ENCODE measurements around the gene NRAP.

The NRAP gene, protein sequence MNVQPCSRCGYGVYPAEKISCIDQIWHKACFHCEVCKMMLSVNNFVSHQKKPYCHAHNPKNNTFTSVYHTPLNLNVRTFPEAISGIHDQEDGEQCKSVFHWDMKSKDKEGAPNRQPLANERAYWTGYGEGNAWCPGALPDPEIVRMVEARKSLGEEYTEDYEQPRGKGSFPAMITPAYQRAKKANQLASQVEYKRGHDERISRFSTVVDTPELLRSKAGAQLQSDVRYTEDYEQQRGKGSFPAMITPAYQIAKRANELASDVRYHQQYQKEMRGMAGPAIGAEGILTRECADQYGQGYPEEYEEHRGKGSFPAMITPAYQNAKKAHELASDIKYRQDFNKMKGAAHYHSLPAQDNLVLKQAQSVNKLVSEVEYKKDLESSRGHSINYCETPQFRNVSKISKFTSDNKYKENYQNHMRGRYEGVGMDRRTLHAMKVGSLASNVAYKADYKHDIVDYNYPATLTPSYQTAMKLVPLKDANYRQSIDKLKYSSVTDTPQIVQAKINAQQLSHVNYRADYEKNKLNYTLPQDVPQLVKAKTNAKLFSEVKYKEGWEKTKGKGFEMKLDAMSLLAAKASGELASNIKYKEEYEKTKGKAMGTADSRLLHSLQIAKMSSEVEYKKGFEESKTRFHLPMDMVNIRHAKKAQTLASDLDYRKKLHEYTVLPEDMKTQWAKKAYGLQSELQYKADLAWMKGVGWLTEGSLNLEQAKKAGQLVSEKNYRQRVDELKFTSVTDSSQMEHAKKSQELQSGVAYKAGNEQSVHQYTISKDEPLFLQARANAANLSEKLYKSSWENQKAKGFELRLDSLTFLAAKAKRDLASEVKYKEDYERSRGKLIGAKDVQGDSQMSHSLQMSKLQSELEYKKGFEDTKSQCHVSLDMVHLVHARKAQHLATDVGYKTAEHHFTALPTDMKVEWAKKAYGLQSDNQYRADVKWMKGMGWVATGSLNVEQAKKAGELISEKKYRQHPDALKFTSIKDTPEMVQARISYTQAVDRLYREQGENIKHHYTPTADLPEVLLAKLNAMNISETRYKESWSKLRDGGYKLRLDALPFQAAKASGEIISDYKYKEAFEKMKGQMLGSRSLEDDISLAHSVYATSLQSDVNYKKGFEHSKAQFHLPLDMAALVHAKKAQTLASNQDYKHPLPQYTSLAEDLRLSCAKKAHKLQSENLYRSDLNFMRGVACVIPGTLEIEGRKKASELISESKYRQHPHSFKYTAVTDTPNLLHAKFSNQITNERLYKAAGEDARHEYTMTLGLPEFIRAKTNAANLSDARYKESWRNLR (N-terminal part only)

DNA sequence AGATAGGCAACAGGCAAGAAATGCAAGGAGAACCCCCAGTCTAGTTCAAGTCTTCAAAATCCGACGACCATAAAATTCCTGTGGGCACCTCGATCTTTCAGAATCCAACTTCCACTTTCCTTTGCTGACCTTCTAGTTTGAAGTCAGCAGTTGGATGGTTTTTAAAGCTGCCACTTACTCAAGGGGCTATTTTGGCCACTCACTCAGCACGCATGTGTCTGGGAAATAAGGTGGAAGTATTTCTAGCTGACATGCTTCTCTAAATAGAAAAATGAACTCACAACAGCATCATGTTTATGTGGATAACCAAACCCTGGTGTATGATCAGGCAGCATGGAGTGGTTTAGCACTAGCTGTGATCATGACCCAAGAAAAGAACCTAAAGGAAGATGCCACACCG is at the start of gene NRAP:
Gene NRAP (minus strand): TSS at position 134 of the 400 bp plus-strand sequence. CDS start 159 bp downstream, outside the sequence.
- no peak for DNase-seq

DNA sequence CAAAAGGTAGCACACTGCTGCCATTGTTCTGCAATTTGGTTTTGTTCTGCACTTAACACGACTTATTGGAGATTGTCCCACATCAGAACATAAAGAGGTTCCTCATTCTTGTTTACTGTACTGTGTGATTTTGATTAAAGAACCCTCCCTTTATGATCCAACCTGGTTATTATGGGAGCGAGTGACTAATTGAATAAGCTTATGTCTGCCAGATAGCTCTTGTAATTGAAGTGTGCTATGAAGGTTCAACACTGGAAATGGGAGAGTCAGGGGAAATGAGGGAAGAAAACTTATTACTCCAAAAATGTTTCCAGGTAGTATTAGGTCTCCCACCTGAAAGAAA is 49.8 kb upstream of the NRAP start:
- DNase-seq, result no peak

DNA sequence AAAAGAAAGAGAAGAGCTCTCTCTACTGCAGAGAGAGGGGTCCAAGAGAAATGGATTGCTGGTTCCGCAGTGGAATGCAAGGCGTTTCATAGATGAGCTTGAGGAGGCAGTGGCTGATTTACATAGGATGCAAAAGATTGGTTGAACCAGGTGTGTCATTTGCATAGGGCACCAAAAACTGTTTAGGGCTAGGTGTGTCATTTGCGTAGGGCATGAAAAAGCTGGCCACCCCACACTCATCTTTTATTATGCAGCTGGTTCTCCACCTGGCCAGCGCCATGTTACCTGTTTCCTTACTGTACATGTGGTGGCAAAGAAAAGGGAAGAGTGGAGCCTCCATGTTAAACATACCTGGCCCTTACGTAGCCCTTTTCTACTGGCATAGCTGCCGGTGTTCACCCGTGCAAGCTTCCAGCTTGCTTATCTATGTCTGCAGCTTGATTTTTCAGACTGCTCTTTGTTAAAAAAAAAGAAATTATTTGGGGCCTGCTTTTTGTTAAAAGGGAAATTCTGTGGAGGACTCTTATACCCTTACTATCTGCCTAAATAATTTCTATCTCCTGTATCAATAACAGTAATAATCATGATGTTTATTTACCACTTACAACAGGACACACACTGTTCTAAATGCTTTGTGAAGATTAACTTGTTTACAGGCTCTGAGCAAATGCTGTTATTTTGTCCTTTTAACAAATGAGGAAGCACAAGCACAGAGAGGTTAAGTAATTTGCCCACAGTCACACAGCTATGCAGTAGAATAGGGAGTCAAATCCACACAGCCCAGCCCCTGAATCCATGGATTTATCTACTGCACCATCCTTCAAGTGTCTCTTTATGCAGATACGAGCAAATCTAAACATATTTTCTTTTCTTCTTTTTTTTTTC is 49.2 kb upstream of the NRAP start:
- no peak for DNase-seq

DNA sequence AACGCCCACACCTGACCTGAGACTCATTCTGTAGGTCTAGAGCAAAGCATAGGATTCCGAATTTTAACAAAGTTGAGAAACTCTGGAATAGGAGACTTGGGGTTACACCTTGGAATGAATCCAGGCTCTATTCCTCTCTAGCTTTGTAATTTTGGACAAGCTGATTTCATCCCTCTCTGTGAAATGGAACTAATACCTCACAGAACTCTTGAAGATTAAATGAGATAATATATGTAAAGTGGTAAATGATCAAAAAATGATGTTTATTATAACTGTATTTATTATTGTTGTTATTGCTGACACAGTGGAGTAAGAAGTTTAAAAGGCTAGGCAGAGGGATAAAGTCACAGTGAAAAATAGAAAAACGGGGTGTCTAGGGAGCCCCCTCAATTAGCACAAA is 48.2 kb upstream of the NRAP start:
- no peak for DNase-seq

DNA sequence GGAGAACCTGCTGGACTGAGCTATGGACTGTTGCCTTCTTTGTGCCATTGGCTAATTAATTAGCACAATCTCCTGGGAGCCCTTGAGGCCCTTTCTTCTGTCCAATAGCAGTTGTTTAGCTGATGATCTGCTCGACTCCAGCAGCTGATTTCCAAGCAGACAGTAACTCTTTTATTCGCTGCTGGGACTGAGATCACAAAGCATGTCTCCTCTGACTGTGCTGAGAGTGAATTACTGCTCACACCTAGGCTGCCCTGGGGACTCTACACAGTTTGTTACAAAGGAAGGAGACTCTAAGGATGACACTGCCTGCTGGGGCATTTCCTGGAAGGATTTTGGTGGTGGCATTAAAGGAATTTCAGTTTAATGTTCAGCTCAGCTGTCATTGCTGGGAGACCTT is 47.3 kb upstream of the NRAP start:
- no peak for DNase-seq

DNA sequence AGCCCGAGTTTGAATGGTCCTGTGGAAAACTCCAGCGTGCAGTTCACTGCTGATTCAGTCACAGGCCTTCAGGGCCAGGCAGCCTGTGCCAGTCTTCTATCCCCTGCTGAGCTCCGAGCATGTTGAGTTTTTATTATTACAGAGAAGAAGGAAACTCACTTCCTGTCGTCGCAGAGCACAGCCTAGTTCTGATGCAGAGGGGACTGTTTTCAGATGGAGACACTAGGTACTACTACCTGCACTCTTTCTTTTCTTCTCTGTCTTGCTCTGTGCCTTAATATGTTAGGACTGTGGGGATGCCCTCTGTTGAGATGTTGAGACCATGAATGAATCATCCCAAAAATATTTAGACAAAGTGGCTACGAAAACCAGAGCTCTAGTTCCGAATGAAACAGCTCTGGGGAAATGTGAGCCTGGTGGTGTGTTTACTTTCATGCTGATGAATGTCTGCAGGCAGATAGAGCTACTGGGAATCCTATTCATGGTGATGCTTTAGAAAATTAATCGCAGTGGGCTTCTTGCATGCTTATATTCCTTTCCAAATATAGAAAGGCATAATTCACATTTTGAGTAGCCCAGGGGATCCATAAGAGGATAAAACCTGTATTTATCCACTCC is 45.5 kb upstream of the NRAP start:
- DNase-seq, result no peak

DNA sequence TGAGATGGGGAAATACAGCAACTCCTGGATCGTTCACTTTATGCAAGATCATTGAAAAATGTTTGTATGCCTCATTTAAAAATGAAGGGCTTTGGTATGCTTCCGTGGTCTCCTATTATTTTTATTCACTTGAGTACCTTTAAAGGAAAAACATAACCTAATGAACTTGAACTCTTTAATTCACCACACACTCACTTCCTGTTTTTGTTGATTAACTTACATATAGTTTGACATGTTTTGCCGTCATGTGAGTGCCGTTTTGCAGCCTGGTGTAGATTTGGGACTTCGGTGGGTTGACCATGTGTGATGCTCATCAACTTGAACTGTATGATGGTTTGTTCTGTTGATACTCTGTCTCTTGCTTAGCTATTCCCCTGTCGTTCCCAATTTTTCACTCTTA is 44.8 kb upstream of the NRAP start:
- no peak for DNase-seq

DNA sequence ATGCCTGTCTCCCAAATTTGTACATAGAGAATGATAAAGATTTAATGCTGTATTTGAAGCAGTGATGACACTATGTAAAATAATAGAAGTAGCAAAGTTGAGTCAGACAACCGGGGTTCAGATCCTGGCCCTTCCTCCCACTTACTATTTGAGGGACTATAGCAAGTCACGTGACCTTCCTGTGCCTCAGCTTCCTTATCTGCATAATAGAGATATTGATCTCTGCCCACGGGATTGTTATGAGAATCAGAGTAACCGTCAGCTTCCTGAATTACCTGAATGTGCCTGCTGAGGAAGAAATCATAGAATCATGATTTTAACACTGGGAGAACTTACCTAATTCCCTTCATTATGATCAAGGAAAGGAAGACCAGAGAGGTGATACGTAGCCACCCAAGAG is 42.8 kb upstream of the NRAP start:
- no peak for DNase-seq

DNA sequence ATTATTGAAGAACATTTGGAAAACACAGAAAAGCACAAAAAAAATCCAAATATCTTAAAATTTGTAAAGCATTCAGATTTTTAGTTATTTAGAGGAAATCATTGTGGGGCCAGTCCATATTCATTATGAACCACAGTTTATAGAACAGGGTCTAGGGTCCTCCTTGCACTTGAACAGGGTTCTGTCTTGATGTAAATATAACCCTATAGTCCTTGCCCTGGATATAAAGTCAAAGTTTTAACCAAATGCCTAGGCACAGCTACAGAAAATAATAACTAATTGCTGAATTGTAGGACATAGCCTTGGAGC is 41.5 kb upstream of the NRAP start:
- no peak for DNase-seq

DNA sequence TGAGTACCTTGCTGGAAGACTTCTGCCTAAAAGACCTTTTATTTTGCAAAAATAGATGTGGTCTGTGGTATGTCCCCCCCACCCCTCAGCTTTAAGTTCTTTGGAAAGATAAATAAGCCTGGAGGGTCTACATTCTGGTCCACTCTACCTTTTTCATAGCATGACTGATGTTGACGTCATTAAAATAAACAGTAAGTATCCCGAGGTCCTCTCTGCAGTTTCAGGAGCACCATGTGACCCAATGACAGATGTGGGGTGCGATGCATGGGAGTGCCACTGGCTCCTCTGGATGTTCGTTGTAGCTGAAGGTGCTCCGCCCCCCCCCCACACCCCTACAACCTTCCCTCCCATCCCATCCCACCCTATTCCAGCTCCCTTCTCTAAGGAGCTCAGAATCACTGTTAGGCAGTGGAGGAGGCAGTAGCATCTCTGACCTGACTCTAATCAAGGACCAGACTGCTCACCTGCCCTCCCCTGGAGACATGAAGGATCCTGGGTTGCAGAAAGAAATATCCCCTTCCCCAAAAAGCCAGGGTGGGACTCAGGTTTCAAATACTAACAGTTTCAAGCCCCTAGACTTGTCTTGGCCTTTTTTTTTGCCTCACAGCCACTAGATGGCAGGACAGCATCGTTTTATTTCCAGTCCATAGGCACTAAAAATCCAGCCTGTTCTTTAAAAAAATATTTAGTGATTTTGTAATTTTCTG is 40.9 kb upstream of the NRAP start:
- DNase-seq, result peak; percentile 9

DNA sequence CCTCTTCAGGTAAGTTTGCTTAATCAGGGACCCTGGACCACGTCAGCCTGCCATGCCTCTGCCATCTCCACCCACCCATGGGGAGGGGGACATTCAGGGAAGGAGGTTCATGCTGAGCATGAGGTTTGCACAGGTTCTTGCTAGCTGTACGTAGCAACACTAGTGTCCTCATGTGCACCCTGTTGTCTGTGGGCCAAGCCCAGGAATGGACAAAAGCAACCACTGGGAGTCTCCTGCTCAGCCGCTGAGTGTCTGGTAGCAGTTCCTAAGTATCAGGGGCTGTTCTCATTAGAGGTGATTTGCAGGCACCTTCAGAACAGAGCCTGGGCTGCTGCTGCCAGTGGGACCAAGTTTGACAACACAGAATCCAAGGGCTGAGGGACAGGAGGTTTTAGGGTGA is 33.8 kb upstream of the NRAP start:
- no peak for DNase-seq

DNA sequence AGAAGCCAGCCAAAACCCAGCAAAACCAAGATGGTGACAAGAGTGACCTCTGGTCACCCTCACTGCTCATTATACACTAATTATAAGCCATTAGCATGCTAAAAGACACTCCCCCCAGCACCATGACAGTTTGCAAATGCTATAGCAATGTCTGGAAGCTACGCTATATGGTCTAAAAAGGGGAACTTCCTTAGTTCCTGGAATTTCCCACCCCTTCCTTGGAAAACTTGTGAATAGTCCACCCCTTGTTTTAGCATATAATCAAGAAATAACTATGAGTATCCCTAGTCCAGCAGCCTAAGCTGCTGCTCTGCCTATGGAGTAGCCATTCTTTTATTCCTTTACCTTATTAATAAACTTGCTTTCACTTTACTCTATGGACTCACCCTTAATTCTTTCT is 31.9 kb upstream of the NRAP start:
- no peak for DNase-seq

DNA sequence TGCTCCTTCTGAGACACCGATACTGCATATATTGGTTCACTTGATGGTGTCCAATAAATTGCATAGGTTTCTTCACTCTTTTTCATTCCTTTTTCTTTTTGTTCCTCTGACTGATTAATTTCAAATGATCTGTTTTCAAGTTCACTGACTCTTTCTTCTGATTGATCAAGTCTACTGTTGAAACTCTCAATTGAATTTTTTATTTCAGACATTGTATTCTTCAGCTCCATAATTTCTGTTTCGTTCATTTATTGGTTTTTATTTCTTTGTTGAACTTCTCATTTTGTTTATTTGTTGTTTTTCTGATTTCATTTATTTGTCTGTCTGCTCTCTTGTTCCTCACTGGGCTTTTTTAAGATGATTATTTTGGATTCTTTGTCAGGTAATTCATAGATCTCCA is 29.5 kb upstream of the NRAP start:
- no peak for DNase-seq

DNA sequence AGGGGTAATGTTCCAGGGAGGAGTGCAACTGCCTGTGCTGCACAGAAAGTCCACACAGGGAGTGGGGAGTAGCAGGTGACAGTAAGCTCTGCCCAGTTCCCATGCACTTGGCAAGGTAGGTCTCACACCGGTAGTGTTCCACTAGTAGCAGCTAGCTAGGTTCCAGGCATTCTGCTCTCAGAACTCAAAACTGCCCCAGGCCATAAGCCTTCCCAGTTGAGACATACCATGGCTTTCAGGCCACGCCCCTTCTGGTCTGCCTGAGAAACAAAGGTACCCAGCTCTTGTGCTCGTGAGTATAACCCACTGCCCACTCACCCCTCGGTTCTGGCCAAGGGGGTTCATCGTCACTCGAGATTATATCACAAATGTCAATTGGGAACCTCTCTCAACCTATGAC is 28.4 kb upstream of the NRAP start:
- no peak for DNase-seq

DNA sequence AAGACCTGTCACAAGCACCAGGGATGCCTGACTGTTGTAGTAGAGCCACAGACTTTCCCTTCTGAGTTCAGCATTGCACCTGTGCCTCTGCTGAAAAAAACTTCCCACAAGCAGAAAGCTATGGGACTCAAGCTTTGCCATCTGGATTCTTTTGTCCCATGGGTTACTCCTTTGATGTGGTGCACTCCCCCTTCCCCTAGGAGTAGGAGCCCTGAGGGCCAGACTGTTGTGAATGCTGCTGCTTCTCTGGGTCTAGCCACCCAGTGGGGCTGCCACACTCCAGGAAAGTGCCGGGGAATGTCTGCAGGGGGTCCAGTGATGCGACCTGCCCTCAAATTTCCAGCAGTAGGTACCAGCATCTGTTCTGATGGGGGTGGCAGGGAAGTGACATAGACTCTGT is 27.5 kb upstream of the NRAP start:
- DNase-seq, result no peak

DNA sequence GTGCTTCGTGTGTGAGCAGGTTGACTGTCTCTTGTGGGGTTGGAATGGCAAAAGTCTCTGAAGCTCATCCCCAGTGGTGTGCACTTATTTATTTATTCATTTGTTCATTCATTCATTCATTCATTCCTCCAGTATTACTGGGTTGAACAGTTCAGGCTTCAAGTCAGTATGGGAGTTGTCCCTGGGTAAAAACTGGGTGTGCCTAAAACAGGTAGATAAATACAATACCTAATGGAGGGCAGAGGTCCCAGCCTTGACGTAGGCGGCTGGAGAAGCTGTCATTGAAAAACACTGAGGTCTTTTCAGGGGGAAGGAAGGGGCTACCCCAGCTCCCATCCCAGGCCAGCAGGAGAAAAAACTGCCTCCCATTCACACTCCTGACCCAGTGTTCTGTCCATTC is 26.9 kb upstream of the NRAP start:
- no peak for DNase-seq

DNA sequence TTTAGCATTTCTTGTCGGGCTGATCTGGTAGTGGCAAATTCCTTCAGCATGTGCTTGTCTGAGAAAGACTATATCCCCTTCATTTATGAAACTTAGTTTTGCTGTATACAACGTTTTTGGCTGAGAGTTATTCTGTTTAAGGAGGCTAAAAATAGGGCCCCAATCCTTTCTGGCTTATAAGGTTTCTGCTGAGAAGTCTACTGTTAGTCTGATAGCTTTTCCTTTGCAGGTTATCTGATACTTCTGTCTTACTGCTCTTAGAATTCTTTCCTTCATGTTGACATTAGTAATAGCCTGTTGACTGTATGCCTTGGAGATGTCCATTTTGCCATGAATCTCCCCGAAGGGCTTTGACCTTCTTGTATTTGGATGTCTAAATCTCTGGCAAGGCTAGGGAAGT is 25.7 kb upstream of the NRAP start:
- DNase-seq, result no peak

DNA sequence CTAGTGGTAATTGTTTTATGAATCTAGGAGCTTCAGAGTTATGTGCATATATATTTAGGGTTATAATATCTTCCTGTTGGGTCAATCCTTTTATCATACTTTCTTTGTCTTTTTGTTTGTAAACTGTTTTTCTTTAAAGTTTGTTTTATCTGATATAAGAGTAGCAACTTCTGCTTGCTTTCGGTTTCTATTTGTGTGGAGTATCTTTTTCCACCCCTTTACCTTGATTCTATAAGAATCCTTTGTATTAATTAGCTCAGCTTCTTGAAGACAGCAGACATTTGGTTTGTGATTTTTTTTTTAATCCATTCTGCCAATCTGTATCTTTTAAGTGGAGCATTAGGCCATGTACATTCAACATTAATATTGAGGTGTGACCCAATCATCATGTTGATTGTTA is 25.2 kb upstream of the NRAP start:
- no peak for DNase-seq

DNA sequence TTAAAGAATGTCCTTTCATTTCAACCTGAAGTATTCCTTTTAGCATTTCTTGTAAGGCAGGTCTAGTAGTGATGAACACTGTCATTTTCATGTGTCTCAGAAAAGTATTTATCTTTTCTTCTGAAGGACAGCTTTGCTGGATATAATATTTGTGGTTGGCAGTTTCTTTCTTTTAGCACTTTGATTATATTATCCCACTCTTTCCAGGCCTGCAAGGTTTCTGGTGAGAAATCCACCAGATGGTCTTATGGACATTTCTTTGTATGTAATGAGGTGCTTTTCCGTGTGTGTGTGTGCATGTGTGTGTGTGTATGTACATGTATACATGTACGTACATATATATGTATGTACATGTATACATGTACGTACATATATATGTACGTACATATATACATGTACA is 23.2 kb upstream of the NRAP start:
- no peak for DNase-seq

DNA sequence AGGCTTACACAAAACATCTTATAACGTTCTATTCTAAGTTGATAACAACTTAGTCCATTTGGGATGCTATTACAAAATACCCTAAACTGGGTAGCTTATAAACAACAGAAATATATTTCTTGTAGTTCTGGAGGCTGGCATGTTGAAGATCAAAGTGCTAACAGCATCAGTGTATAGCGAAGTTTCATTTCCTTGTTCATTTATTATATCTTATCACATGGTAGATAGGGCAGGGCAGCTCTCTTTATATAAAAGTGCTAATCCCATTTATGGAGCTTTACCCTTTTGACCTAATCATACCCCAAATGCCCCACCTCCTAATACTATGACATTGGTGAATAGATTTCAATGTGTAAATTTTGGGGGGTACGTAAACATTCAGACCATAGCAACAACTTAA is 22.2 kb upstream of the NRAP start:
- no peak for DNase-seq

DNA sequence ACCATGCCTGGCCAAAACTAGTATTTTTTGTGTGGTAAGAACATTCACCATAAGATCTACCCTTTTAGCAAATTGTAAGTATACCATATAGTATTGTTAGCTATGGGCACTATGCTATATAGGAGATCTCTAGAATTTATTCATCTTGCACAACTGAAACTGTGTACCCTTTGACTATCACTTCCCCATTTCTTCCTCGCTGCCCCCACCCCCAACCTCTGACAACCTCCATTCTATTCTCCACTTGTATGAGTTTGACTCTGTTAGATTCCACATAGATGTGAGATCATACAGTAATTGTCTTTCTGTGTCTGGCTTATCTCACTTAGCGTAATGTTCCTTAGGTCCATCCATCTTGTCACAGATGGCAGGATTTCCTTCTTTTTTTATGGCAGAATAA is 19.5 kb upstream of the NRAP start:
- DNase-seq, result no peak
